Sigmoid colon (tissue), 4 donors: ENCODE measurements around the gene SAPCD1.

Experiments used
- EP300 ChIP-seq, 4 donors: sonication (generic); formaldehyde crosslinking; IDR thresholded peaks; one replicate each; pipeline ENCODE4 v1.6.1; 2017; ENCODE audit warnings: antibody characterized with exemption in 4 of 4
- POLR2A ChIP-seq, 2 donors: fragments of 450-650 bp; IDR thresholded peaks; one replicate each; pipeline ENCODE4 v1.6.1; 2016; ENCODE audit warnings: antibody characterized with exemption in 2 of 2, mild to moderate bottlenecking in 2 of 2, moderate library complexity in 2 of 2
- POLR2AphosphoS5 ChIP-seq, 4 donors: sonication (generic); formaldehyde crosslinking; IDR thresholded peaks; one replicate each; pipeline ENCODE4 v1.6.1; 2017; ENCODE audit warnings: antibody characterized with exemption in 4 of 4
- TF ChIP-seq, protein P1 (sequence below), 4 experiments: fragments of 450-650 bp in 3 of 4; fragments of 200-600 bp in 1 of 4; IDR thresholded peaks; one replicate each; pipeline ENCODE4 v1.5.1; 2016 to 2019; ENCODE audit warnings: antibody characterized with exemption in 4 of 4, mild to moderate bottlenecking in 3 of 4, moderate library complexity in 2 of 4

DNA sequence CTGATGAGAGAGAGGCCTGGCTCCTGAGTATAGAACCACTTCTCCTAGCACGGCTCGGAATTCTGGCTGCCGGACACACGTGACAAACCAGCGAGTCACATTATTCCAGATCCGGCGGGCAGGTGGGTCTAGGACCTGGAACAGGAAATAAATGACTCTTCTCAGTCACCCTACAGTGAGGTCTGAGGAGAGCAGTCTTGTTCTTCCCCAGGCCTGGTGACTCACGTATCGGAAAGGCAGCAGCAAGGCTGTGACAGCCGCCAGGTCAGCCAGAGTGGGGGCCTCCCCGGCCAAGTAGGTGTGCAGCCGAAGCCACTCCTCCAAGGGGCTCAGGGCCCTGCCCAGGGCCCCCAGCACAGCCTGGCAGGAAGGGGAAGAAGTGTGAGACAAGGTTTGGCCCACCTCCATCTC lies 30.3 kb downstream of the SAPCD1 start:
- TF ChIP-seq POLR2A (IDR thresholded peaks at IDR 0.05) (no peak), EP300 (IDR thresholded peaks at IDR 0.05) (no peak), POLR2AphosphoS5 (IDR thresholded peaks at IDR 0.05) (no peak)
- TF ChIP-seq, protein P1, sequence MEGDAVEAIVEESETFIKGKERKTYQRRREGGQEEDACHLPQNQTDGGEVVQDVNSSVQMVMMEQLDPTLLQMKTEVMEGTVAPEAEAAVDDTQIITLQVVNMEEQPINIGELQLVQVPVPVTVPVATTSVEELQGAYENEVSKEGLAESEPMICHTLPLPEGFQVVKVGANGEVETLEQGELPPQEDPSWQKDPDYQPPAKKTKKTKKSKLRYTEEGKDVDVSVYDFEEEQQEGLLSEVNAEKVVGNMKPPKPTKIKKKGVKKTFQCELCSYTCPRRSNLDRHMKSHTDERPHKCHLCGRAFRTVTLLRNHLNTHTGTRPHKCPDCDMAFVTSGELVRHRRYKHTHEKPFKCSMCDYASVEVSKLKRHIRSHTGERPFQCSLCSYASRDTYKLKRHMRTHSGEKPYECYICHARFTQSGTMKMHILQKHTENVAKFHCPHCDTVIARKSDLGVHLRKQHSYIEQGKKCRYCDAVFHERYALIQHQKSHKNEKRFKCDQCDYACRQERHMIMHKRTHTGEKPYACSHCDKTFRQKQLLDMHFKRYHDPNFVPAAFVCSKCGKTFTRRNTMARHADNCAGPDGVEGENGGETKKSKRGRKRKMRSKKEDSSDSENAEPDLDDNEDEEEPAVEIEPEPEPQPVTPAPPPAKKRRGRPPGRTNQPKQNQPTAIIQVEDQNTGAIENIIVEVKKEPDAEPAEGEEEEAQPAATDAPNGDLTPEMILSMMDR (IDR thresholded peaks at IDR 0.05): no peak
